ENCODE results near the gene NQO1. TPM values are rescaled to one million over a fixed set of nuclear protein-coding genes. Genes with fewer than 3 reads are reported as not detected.

NQO1 gene
- total and polyA plus RNA-seq, 2 of the 8 experiments (the other 6 are each of a cell fraction or from before 2014, with no cell fraction given) = 32.7 to 45.7 TPM

GRCh38 chr16:69775563-69775962 lies 49.2 kb upstream of the NQO1 start:
- Histone ChIP-seq H2BK20ac (ENCODE audit: low read length) (no peak overlapping the region), H3K14ac (ENCODE audit: insufficient read length) (no peak overlapping the region), H3K79me2 (ENCODE audit: control insufficient read depth in 1 of 2, insufficient read depth in 2 of 2, low read length in 2 of 2) (peaks cover 0 to 42% of the 10 kb centered on the region in 2 experiments; a peak in 2 of 4 replicates), H4K8ac (ENCODE audit: extremely low read depth, insufficient read depth, low read length) (no peak overlapping the region), H3K9me3 (ENCODE audit: insufficient read depth in 2 of 2, low read depth in 1 of 2, low read length in 1 of 2) (0 out of 4 replicates have a peak, but pooled peaks cover 0 to 8% of the 10 kb centered on the region in 2 experiments), H2BK5ac (ENCODE audit: low read depth, low read length) (no peak overlapping the region), H3K23me2 (ENCODE audit: low read depth, low read length) (no peaks in the 10 kb centered on the region), H3K9ac (replicated peaks in 1 of 4; ENCODE audit: extremely low read depth in 1 of 4, low read depth in 3 of 4, low read length in 3 of 4) (no peak overlapping the region), H3K4ac (replicated peaks; ENCODE audit: insufficient read length, low read depth, low read length) (no peak overlapping the region), H3K23ac (ENCODE audit: insufficient read length) (no peak overlapping the region), H4K5ac (ENCODE audit: insufficient read length, low read depth, low read length) (no peak overlapping the region), H2AK5ac (ENCODE audit: low read depth, low read length) (no peak overlapping the region), H3K36me3 (ENCODE audit: control insufficient read depth in 2 of 4, insufficient read depth in 4 of 4, low read length in 3 of 4) (no peaks in the 10 kb centered on the region; a peak in 1 of 8 replicates), H2BK120ac (replicated peaks; ENCODE audit: low read depth, low read length) (no peak overlapping the region), H3K56ac (replicated peaks; ENCODE audit: insufficient read length, low read depth, low read length) (no peak overlapping the region), H2BK12ac (ENCODE audit: low read depth, low read length) (no peak overlapping the region), H4K91ac (replicated peaks; ENCODE audit: insufficient read length, low read length) (no peak overlapping the region), H3K4me2 (ENCODE audit: insufficient read depth in 1 of 2, low read depth in 2 of 2, low read length in 2 of 2) (no peak overlapping the region), H4K20me1 (replicated peaks in 1 of 2; ENCODE audit: control insufficient read depth in 1 of 2, insufficient read depth in 2 of 2, low read length in 2 of 2) (peaks cover 0 to 5% of the 10 kb centered on the region in 2 experiments), H3K4me1 (replicated peaks in 1 of 4; ENCODE audit: control insufficient read depth in 3 of 4, insufficient read depth in 4 of 4, low read length in 3 of 4) (no peaks in the 10 kb centered on the region), H3K27ac (ENCODE audit: low read depth, low read length) (no peak overlapping the region), H2BK15ac (ENCODE audit: low read length) (no peak overlapping the region), H3K27me3 (replicated peaks in 1 of 4; ENCODE audit: control insufficient read depth in 3 of 4, extremely low read depth in 1 of 4, insufficient read depth in 3 of 4, low read length in 3 of 4) (no peaks in the 10 kb centered on the region), H3K4me3 (ENCODE audit: extremely low read depth in 1 of 4, insufficient read depth in 2 of 4, low read depth in 3 of 4, low read length in 4 of 4) (no peak overlapping the region), H2AFZ (ENCODE audit: low read length) (no peak overlapping the region), H3K79me1 (ENCODE audit: low read depth, low read length) (peaks cover 3% of the 10 kb centered on the region), H3K18ac (ENCODE audit: extremely low read depth, low read length) (no peak overlapping the region)
- no peak for DNase-seq (ENCODE audit: low read depth in 1 of 2, low spot score in 2 of 2)
- CTCF ChIA-PET (ENCODE audit: partially characterized antibody) = interaction anchor here (1.6 kb wide), 1 partner anchor 21 kb away, joined by 6 read pairs; the partner anchor contains the start of gene NOB1
- POLR2A ChIA-PET (ENCODE audit: partially characterized antibody) = interaction anchor here (1.0 kb wide), 1 partner anchor 13 kb away, joined by 3 read pairs; the partner anchor contains the start of gene WWP2
- no peak for FAIRE-seq
- TF ChIP-seq SP4 (IDR thresholded peaks at IDR 0.05; ENCODE audit: low read length) (no peak), KDM4A (IDR thresholded peaks at IDR 0.05; ENCODE audit: low read depth, low read length, severe bottlenecking) (no peak), TBP (IDR thresholded peaks at IDR 0.05; ENCODE audit: low read depth, low read length) (no peak), POLR2AphosphoS5 (IDR thresholded peaks at IDR 0.05; ENCODE audit: low read depth, low read length) (no peak), TAF1 (IDR thresholded peaks at IDR 0.05; ENCODE audit: low read depth, low read length) (no peak), PHF8 (conservative IDR thresholded peaks at IDR 0.05; ENCODE audit: low read depth, low read length) (no peak), BRCA1 (IDR thresholded peaks at IDR 0.05; ENCODE audit: low read depth, low read length) (no peak), NRF1 (IDR thresholded peaks at IDR 0.05; ENCODE audit: low read depth, low read length) (no peak), CHD2 (IDR thresholded peaks at IDR 0.05; ENCODE audit: low read length) (no peak), EZH2 (IDR thresholded peaks at IDR 0.05; ENCODE audit: low read depth, low read length, severe bottlenecking) (no peak), NANOG (IDR thresholded peaks at IDR 0.05; ENCODE audit: insufficient read depth, low read depth, low read length, poor library complexity, severe bottlenecking) (no peak), BCL11A (IDR thresholded peaks at IDR 0.05; ENCODE audit: low read depth in 2 of 2, low read length in 2 of 2) (no peak), KDM5A (IDR thresholded peaks at IDR 0.05; ENCODE audit: low read length) (no peak), TAF7 (optimal IDR thresholded peaks at IDR 0.05; ENCODE audit: borderline replicate concordance, low read depth, low read length) (no peak), SP1 (IDR thresholded peaks at IDR 0.05; ENCODE audit: low read depth, low read length) (no peak), RAD21 (IDR thresholded peaks at IDR 0.05 in 1 of 2, conservative IDR thresholded peaks at IDR 0.05 in 1 of 2; ENCODE audit: low read depth in 2 of 2, low read length in 2 of 2) (no peak)

All from H1 (cell line).